GM18951 (cell line): ENCODE measurements around the gene BPHL.
"Not testable (repeated sequence)": the region's sequence is repeated elsewhere in the genome, so short reads cannot be mapped to it uniquely, and the experiment has no call there.

Source experiments
- POLR2A ChIP-seq: IDR thresholded peaks from 4 replicates; pipeline ENCODE4 v1.6.1; 2011; ENCODE audit warnings: mild to moderate bottlenecking; ENCODE audit not compliant: insufficient read length, insufficient read depth; ENCODE audit errors: extremely low read depth
- in situ Hi-C: fragments of 300-500 bp; cut with MboI; formaldehyde crosslinking; loops from one replicate; pipeline ENCODE4 v1.12.0; 2022; ENCODE audit warnings: low sequenced_read_pairs, mixed read lengths, inconsistent platforms; ENCODE audit not compliant: unreplicated experiment

The BPHL gene

DNA sequence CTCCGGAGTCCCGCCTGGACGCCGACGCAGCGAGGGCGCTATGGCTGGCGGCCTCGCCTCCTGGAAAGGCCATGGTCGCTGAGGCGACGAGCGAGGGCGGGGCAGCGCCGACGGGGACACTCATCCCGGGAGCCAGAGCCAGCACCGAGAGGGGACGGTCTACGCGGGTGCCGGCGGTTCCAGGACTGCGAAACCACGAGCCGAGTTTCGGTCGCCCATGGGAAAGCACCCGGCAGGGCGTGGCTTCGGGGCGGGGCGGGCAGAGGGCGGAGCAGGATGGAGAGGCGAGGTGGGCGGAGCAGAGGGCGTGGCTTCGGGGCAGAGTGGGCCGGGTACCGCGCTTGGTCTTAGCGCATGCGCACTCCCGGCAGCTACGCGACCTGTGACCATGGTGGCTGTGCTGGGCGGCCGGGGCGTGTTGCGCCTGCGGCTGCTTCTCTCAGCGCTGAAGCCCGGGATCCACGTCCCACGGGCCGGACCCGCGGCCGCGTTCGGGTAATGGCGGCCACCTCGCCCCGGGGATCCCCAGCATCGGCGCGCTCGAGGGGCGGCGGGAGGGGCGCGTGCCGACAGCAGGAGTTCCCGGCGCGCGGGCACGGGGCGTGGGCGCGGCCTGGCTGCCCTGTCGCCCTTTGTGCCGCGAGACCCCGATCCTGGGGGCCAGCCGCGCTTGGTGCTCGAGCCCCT is at the start of gene BPHL:
Gene BPHL (plus strand): TSS at position 359 of the 687 bp plus-strand sequence. CDS start 30 bp downstream, at position 389.
- peak; percentile 84 for TF ChIP-seq POLR2A
- in situ Hi-C loops, result no loop called here

DNA sequence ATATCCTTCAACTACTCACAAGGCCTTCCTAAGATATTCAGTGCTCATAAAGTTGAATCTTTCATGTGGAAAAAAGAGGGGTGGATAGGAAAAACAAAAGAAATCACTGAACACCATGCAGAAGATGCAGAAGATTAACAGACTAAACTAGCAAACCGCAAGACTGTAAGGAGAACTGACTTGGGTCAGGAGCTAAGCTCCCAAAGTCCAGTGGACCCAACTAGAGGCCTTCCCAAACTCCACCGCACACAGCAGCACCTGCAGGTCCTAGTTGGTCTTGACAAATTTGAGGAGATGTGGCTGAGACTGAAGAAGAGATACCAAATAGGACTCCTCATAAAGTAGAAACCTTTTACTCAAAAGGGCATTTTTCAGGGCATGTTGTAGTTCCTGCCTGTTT is 46.9 kb upstream of the BPHL start:
- no peak for TF ChIP-seq POLR2A
- in situ Hi-C loops, result no loop called here

DNA sequence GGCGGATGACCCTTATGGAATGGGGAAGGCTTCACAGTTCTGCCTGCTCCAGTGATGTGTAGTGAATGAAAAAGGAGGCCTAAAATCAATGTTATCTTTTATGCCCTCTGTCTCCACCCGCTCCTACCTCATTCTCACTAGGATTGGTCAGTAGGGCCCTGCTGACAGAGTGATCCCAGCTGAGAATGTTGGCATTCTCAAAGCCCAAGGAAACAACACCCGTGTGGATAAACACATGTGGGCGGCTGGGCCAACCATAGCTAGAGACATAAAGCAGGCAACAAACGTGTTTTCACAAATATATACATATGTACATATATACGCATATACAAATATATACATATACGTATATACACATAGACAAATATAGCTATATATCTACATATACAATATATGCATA is 45.7 kb upstream of the BPHL start:
- no peak for TF ChIP-seq POLR2A
- in situ Hi-C loops, result no loop called here

DNA sequence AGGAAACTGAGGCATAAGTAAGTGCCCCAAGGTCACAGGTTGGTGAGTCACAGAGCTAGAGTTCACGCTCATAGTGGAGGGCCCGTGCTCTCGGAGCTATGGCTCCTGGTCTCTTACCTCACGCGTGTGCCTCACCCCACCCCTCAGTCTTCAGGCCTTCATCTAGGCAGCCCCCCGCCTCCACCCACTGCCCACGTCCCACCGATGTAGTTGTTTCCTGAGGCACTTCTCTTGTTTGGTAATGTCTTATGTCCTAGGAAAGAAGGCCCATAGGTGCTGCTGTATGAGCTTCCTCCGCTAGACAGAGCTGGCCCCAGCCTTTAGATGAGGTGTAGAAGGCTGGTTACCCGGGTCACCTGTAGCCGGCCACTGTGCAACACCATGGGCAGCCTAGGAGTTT is 45.1 kb upstream of the BPHL start:
- in situ Hi-C loops, result no loop called here

GRCh38 chr6:3075772-3076113 is 42.8 kb upstream of the BPHL start:
- no peak for TF ChIP-seq POLR2A

More for the DNA sequence above, 45.1 kb upstream of the BPHL start:
- TF ChIP-seq POLR2A, result no peak

GRCh38 chr6:3076320-3076719 is 42.2 kb upstream of the BPHL start:
- TF ChIP-seq POLR2A, result no peak
- in situ Hi-C loops, result no loop called here

More at GRCh38 chr6:3075772-3076113, 42.8 kb upstream of the BPHL start:
- in situ Hi-C loops, result no loop called here

DNA sequence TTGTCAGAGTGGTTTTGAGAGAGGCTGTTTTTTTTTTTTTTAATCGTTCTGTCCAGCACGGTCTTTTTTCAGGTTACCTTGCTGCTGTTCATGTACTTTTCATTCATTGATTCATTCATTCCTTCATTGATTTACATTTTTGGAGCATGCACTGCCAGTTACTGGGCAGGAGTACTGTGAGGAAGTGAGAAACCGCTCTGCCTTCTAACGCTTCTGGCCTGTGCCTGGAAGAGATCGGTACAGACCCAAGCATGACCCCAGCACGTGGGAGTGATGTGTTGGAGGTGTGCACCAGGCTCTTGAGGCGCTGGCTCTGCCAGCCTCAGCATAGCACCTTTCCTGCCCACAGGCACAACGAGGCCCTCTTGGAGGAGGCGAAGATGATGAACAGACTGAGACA is 41.1 kb upstream of the BPHL start:
- in situ Hi-C loops, result no loop called here

GRCh38 chr6:3078952-3079351 is 39.6 kb upstream of the BPHL start:
- in situ Hi-C loops, result not testable (repeated sequence)

More for the DNA sequence above, 41.1 kb upstream of the BPHL start:
- no peak for TF ChIP-seq POLR2A

- in situ Hi-C loops, result no loop called here
- TF ChIP-seq POLR2A, result no peak
These were observed 38.8 kb upstream of the BPHL start for GRCh38 chr6:3079682-3080081.

DNA sequence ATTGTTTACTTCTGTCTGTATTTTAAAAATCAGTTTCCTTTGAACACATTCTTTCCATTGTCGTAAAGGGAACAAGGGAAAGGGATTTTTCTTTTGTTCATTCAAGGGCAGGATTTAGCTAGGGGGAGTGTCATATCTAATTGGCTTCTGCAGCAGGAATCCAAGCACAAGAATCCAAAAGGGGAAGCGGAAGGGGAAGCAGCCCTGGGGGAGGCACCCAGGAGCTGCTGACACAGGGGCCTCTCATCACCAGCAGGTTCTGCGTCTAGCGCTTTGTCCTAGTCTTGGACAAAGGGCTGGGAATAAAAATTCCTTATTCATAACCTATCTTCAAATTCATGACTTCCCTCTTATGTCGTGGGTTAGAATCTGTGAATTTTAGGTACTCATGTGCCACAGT is 36.6 kb upstream of the BPHL start:
- TF ChIP-seq POLR2A, result no peak
- in situ Hi-C loops, result no loop called here

DNA sequence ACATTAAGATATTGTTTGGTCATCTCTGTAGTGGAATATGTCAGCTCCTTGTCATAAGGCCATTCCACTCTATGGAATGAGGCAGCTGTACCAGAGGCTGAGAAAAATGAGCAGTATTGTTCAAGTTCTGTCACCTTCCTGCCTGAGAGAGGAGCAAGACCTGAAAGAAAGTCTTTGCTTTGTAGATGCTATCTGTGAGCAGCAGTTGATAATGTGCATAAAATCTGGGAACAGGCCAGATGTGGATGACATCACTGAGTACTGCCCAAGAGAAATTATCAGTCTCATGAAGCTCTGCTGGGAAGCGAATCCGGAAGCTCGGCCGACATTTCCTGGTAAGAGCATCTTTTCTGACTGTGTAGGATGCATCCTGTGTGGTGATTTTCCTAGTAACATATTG is 33.4 kb upstream of the BPHL start:
- in situ Hi-C loops, result no loop called here

DNA sequence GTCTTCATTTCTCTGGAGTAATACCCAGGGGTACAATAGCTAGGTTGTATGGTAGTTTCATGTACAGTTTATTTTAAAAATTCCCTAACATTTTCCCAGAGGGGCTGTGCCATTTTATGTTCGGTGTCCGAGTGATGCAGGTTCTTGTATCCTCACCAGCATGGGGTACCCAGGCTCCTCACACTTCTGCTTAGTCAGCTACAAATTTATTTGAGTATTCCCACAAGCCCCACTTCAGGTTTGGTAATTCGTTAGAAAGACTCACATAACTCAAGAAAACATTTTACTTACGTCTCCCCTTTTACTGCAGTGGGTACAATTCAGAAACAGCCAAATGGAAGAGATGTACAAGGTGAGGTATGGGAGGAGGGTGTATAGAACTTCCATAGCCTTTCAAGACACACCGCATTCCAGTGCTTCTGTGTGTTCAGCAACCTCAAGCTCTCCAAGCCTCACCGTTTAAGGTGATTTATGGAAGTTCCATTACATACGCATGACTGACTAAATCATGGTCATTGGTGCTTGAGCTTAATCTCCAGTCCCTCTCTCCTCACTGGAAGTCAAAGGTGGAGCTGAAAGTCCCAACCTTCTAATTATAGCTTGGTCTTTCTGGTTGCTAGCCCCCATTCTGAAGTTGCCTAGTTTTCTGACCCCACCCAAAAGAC is 32.1 kb upstream of the BPHL start:
- no peak for TF ChIP-seq POLR2A
- in situ Hi-C loops, result no loop called here

More for the DNA sequence above, 33.4 kb upstream of the BPHL start:
- no peak for TF ChIP-seq POLR2A

GRCh38 chr6:3088446-3088845 is 30.1 kb upstream of the BPHL start:
- in situ Hi-C loops, result no loop called here
- TF ChIP-seq POLR2A, result no peak

DNA sequence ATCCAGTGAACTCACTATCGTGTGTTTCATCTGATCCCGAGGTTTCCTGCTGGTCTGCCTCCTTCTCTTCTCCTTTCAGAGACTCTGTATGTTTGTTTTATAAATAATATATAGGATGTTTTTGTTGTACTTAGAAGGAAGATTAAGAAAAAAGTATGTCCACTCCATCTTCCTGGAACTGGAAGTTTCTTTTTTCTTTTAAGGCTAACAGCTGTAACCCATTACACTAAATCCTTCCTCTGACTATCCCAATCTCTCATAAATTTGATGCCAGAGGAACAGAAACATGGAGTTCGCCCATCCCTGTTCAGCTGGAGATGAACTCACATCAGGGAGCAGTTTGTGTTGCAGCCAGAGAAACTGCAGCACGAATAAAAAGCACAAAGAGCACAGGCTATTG is 29.5 kb upstream of the BPHL start:
- TF ChIP-seq POLR2A, result no peak
- in situ Hi-C loops, result no loop called here
